GM12892 (cell line): ENCODE measurements around the gene MED31.

ENCODE experiments used
- POLR2A ChIP-seq: IDR thresholded peaks from 2 replicates; pipeline ENCODE4 v1.6.1; 2011; ENCODE audit warnings: low read depth, low read length, control low read depth
- POLR2AphosphoS5 ChIP-seq: IDR thresholded peaks from 2 replicates; pipeline ENCODE4 v1.6.1; 2011; ENCODE audit warnings: low read depth, low read length, control low read depth
- TAF1 ChIP-seq: IDR thresholded peaks from 2 replicates; pipeline ENCODE4 v1.6.1; 2011; ENCODE audit warnings: low read depth, mild to moderate bottlenecking, control low read depth, low read length, borderline replicate concordance

DNA sequence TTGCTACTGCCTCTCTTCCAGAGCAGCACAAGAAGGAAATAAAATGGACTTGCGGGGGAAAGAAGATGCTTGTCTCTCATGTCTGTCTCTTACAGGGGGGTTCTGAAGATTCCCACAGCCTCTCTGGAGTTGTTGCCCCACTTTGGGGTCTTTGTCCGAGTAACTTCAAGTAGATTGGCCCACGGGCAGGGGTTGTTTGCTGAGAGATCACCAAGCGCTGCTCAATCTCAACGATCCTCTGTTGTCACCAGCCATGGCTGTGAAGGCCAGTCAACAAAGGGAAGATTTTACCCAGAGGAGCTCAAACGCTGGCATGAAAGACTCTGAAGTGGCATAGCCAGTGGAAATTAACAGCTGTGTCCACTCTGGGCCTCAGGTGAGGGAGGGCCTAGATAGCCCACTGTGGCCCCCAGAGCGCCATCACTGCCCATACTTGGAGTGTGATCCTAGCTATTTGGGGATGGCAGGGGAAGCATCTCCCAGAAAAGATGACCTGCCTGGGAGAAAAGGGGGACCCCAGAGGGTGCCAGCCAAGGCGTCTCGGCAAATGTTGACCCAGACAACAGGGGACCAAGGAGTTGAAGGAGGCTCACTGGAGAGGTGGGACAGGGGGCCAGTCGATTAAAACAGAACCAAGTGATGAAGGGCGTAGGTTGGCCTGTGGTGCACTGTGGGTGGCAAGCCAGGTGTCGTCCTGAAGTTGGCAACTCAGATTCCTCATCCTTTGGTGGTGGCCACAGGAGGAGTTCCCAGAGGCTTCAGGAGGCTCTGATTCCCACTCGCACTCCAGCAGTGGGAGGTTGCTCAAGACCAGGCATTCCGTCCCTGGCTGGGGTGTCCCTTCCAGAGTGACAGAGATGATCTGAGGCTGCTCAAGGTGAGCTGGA lies 33.7 kb upstream of the MED31 start:
- TF ChIP-seq TAF1 (no peak), POLR2A (no peak), POLR2AphosphoS5 (no peak)
